B cell (primary cell): ENCODE data around the gene LAGE3. TPM values are rescaled to one million over a fixed set of nuclear protein-coding genes. Genes with fewer than 3 reads are reported as not detected.

Experiments used
- ATAC-seq: fragments of 200-7000 bp; cut with Tn5 transposase; one replicate; pipeline ENCODE4 v1.10.0; 2021; ENCODE audit warnings: low read depth, mild to moderate bottlenecking, moderate number of reproducible peaks, moderate library complexity
- CTCF ChIA-PET: fragments of 350-600 bp; sonication (Branson Sonifier 250); formaldehyde crosslinking; loops from one replicate; lab custom pipeline; 2021; ENCODE audit warnings: antibody characterized with exemption, inconsistent platforms; lab: Charles Lee
- POLR2A ChIA-PET: fragments of 350-600 bp; sonication (Branson Sonifier 250); formaldehyde crosslinking; loops from one replicate; lab custom pipeline; 2021; ENCODE audit warnings: antibody characterized with exemption; lab: Charles Lee
- DNase-seq: peaks from one replicate; pipeline ENCODE4 v3.0.0; 2013
- H2AFZ ChIP-seq: 2 replicates; pipeline ENCODE4 v1.6.1; 2012; ENCODE audit warnings: mild to moderate bottlenecking, low read depth, low read length; ENCODE audit not compliant: insufficient read depth, poor library complexity, severe bottlenecking
- H3K27ac ChIP-seq, 2 donors: 1 replicate in 1 of 2; 2 replicates in 1 of 2; pipeline ENCODE4 v1.5.1; 2012 to 2013; ENCODE audit warnings: low read length in 2 of 2, mild to moderate bottlenecking in 2 of 2, moderate library complexity in 1 of 2
- H3K27me3 ChIP-seq, 4 experiments: fragments of 200-600 bp in 1 of 4; sonication (generic) in 1 of 4; replicated peaks in 1 of 4; 1 replicate in 2 of 4; 2 replicates in 2 of 4; pipeline versions ENCODE4 v1.6.1 to v1.7.0; 2013 to 2016; ENCODE audit warnings: low read length in 3 of 4, mild to moderate bottlenecking in 2 of 4, mixed read lengths in 1 of 4, moderate library complexity in 1 of 4; ENCODE audit not compliant: insufficient read depth in 4 of 4, control insufficient read depth in 3 of 4; ENCODE audit errors: control extremely low read depth in 1 of 4
- H3K36me3 ChIP-seq, 2 experiments: replicated peaks in 1 of 2; 1 replicate in 1 of 2; 2 replicates in 1 of 2; pipeline versions ENCODE4 v1.6.1 to v1.7.1; 2013; ENCODE audit warnings: low read length in 1 of 2; ENCODE audit not compliant: insufficient read depth in 2 of 2, control insufficient read depth in 1 of 2; ENCODE audit errors: control extremely low read depth in 1 of 2, extremely low read depth in 1 of 2
- H3K4me1 ChIP-seq, 2 donors: fragments of 200-600 bp in 1 of 2; sonication (generic) in 1 of 2; 1 replicate in 1 of 2; 2 replicates in 1 of 2; pipeline versions ENCODE4 v1.5.1 to v1.6.1; 2013 to 2017; ENCODE audit warnings: low read length in 2 of 2; ENCODE audit not compliant: control insufficient read depth in 2 of 2, insufficient read depth in 2 of 2
- H3K4me2 ChIP-seq: replicated peaks from 2 replicates; pipeline ENCODE3; 2012; ENCODE audit warnings: mild to moderate bottlenecking, low read depth, low read length; ENCODE audit not compliant: poor library complexity, severe bottlenecking
- H3K4me3 ChIP-seq, 5 experiments: fragments of 200-600 bp in 1 of 5; sonication (generic) in 1 of 5; 1 replicate in 3 of 5; 2 replicates in 2 of 5; pipeline versions ENCODE4 v1.5.1 to v1.7.0; 2011 to 2016; ENCODE audit warnings: low read length in 4 of 5, mild to moderate bottlenecking in 4 of 5, low read depth in 2 of 5, control low read depth in 1 of 5, moderate library complexity in 1 of 5; ENCODE audit not compliant: insufficient read depth in 1 of 5; ENCODE audit errors: control extremely low read depth in 1 of 5, extremely low read depth in 1 of 5
- H3K79me2 ChIP-seq: fragments of 200-600 bp; sonication (generic); one replicate; pipeline ENCODE4 v1.6.0; 2016; ENCODE audit warnings: low read length; ENCODE audit not compliant: control insufficient read depth, insufficient read depth
- H3K9ac ChIP-seq: fragments of 200-600 bp; sonication (generic); 2 replicates; pipeline ENCODE4 v1.6.1; 2017; ENCODE audit warnings: mild to moderate bottlenecking, low read length, moderate library complexity
- H3K9me3 ChIP-seq, 3 donors: one replicate each; pipeline versions ENCODE4 v1.6.1 to v1.7.1; 2013; ENCODE audit warnings: low read length in 2 of 3; ENCODE audit not compliant: control insufficient read depth in 2 of 3, insufficient read depth in 1 of 3; ENCODE audit errors: control extremely low read depth in 1 of 3
- H4K20me1 ChIP-seq: 2 replicates; pipeline ENCODE4 v1.6.0; 2012; ENCODE audit warnings: mild to moderate bottlenecking, low read length; ENCODE audit not compliant: insufficient read depth, control insufficient read depth, poor library complexity, severe bottlenecking
- H3K27ac Mint-ChIP-seq: one replicate; pipeline ENCODE4 v1.8.0; 2021; ENCODE audit warnings: mixed read lengths
- H3K27me3 Mint-ChIP-seq: one replicate; pipeline ENCODE4 v1.8.0; 2021; ENCODE audit warnings: mixed read lengths
- H3K4me1 Mint-ChIP-seq: one replicate; pipeline ENCODE4 v1.8.0; 2021; ENCODE audit warnings: mixed read lengths
- H3K4me3 Mint-ChIP-seq: one replicate; pipeline ENCODE4 v1.8.0; 2021; ENCODE audit warnings: mixed read lengths
- H3K9me3 Mint-ChIP-seq: one replicate; pipeline ENCODE4 v1.8.0; 2022; ENCODE audit warnings: mixed read lengths; ENCODE audit not compliant: insufficient read depth
- CTCF ChIP-seq: fragments of 200-600 bp; IDR thresholded peaks from one replicate; pipeline ENCODE4 v1.8.0; 2022; ENCODE audit warnings: antibody characterized with exemption, mild to moderate bottlenecking
- EZH2 ChIP-seq: IDR thresholded peaks from 2 replicates; pipeline ENCODE4 v1.6.1; 2012; ENCODE audit warnings: borderline replicate concordance, low read depth, mild to moderate bottlenecking, moderate library complexity, low read length; ENCODE audit not compliant: insufficient read depth, poor library complexity, severe bottlenecking
- WGBS: methylation state at CpG from one replicate; pipeline ENCODE4 v1.1.5; 2013; ENCODE audit warnings: missing lambda C conversion rate; ENCODE audit not compliant: insufficient coverage; 5-methylcytosine and 5-hydroxymethylcytosine counted together
- intact Hi-C: fragments of 100-400 bp; cut with micrococcal nuclease; formaldehyde crosslinking; loops from one replicate; pipeline ENCODE4 v1.10.0; 2022
- polyA plus RNA-seq: library from polyadenylated mRNA; depleted of rRNA; stranded (reverse); fragments of >200 nt; gene quantifications from 2 replicates; pipeline ENCODE4 v1.2.3, GENCODE V29; 2012
- total RNA-seq, 2 donors: library from RNA; stranded (reverse); fragments of 120-200 nt in 1 of 2; gene quantifications; 1 replicate in 1 of 2; 2 replicates in 1 of 2; pipeline versions ENCODE4 v1.2.3 to v1.2.4, GENCODE V29; 2013 to 2022

The LAGE3 gene
- total and polyA plus RNA-seq, 2 donors (not counting 1 experiment from before 2014, with no cell fraction given), result 17.0 to 19.9 TPM

GRCh38 chrX:154512879-154513553 is 33.9 kb upstream of the LAGE3 start:
- H3K27me3 Mint-ChIP-seq, result no peaks in the 10 kb centered on the region

More at GRCh38 chrX:154512879-154513553, 33.9 kb upstream of the LAGE3 start:
- Histone ChIP-seq H4K20me1 (no peaks in the 10 kb centered on the region), H3K4me3 (no peak overlapping the region), H3K36me3 (peaks cover 0 to 15% of the 10 kb centered on the region in 2 experiments), H3K4me2 (no peak overlapping the region), H3K9me3 (peaks cover 0 to 3% (median 0%) of the 10 kb centered on the region in 3 donors), H3K79me2 (peaks cover 6% of the 10 kb centered on the region), H3K27ac (no peak overlapping the region), H2AFZ (no peak overlapping the region), H3K9ac (no peak overlapping the region), H3K4me1 (peaks cover 4 to 23% of the 10 kb centered on the region in 2 donors), H3K27me3 (no peaks in the 10 kb centered on the region)
- TF ChIP-seq CTCF (no peak), EZH2 (no peak)
- Mint-ChIP-seq H3K9me3 (no peaks in the 10 kb centered on the region), H3K27ac (no peak overlapping the region), H3K4me3 (no peak overlapping the region), H3K4me1 (peaks cover 20% of the 10 kb centered on the region)
- ATAC-seq (no peak), DNase-seq (no peak)
- intact Hi-C loops, result no loop called here
- POLR2A ChIA-PET, result interaction anchor here (0.7 kb wide), 1 partner anchor 21 kb away, joined by 3 read pairs; no protein-coding TSS in a partner anchor
- CTCF ChIA-PET, result interaction anchor here (1.2 to 1.3 kb wide), 2 partner anchors 22 to 114 kb away, joined by 3 to 4 read pairs; partner anchors contain the start of gene SLC10A3
- WGBS, result 100% methylated on average over 10 of the region's 16 CpGs
